GM18861 (cell line): Measurements from ENCODE around the gene ZNF746.

Experiments used
- ATAC-seq: cut with Tn5 transposase; IDR thresholded peaks from one replicate; pipeline ENCODE4 v1.9.1; 2021; ENCODE audit not compliant: unreplicated experiment

ZNF746 gene

GRCh38 chr7:149427893-149428292 lies 69.7 kb downstream of the ZNF746 start:
- ATAC-seq, result no peak

- no peak for ATAC-seq
Measured at GRCh38 chr7:149427096-149427680, 70.4 kb downstream of the ZNF746 start.

- no peak for ATAC-seq
Measured at GRCh38 chr7:149423449-149424110, 74.0 kb downstream of the ZNF746 start.

GRCh38 chr7:149422914-149423301 lies 74.7 kb downstream of the ZNF746 start:
- no peak for ATAC-seq
